ENCODE results near the gene KRT23. TPM values are rescaled to one million over a fixed set of nuclear protein-coding genes. Genes with fewer than 3 reads are reported as not detected.

KRT23 gene
- total RNA-seq, 1 donor from 2014 or later: not detected

DNA sequence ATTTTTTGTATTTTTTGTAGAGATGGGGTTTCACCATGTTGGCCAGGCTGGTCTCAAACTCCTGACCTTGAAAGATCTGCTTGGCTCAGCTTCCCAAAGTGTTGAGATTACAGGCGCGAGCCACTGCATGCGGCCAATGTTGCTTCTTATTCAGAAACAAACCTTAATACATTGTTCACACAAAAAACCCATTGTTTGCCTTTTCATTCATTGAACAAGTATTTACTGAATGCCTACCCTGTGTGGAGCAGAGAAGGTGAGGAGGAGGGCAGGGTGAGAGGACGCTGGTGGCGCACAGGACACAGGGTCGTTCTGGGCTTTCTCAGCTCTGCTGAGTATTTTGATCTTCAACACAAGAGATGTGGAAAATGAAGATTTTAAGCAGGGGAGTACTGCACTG lies 8.0 kb upstream of the KRT23 start:
- Mint-ChIP-seq H3K27me3 (ENCODE audit: unreplicated experiment) (peaks cover 1% of the 10 kb centered on the region), H3K4me3 (ENCODE audit: unreplicated experiment) (no peak overlapping the region), H3K9me3 (ENCODE audit: unreplicated experiment) (no peaks in the 10 kb centered on the region), H3K4me1 (ENCODE audit: unreplicated experiment) (no peaks in the 10 kb centered on the region), H3K27ac (ENCODE audit: unreplicated experiment) (no peak overlapping the region), H3K36me3 (ENCODE audit: low read depth, unreplicated experiment) (no peaks in the 10 kb centered on the region)
- TF ChIP-seq, protein P1, sequence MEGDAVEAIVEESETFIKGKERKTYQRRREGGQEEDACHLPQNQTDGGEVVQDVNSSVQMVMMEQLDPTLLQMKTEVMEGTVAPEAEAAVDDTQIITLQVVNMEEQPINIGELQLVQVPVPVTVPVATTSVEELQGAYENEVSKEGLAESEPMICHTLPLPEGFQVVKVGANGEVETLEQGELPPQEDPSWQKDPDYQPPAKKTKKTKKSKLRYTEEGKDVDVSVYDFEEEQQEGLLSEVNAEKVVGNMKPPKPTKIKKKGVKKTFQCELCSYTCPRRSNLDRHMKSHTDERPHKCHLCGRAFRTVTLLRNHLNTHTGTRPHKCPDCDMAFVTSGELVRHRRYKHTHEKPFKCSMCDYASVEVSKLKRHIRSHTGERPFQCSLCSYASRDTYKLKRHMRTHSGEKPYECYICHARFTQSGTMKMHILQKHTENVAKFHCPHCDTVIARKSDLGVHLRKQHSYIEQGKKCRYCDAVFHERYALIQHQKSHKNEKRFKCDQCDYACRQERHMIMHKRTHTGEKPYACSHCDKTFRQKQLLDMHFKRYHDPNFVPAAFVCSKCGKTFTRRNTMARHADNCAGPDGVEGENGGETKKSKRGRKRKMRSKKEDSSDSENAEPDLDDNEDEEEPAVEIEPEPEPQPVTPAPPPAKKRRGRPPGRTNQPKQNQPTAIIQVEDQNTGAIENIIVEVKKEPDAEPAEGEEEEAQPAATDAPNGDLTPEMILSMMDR (IDR thresholded peaks at IDR 0.05; ENCODE audit: unreplicated experiment): no peak
- no peak for DNase-seq (ENCODE audit: low spot score)

DNA sequence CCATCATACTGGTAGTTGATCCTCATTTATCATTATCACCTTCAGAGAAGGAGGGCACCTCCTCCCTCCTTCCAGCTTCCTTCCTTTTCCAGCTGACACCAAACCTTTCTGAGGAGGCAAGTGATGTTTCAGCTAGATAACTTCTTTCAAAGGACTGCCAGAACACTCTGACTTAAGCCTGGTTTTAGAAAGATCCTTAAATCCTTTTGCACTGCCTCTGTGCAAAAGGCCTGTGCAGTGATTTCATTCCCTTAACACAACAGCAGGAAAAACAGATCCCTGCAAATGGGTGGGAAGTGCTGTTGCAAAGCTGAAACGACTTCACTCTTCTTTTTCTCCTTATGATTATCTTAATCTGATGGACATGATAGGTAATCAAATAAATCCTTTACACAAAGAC lies 7.1 kb upstream of the KRT23 start:
- Mint-ChIP-seq H3K9me3 (ENCODE audit: unreplicated experiment) (no peaks in the 10 kb centered on the region), H3K4me1 (ENCODE audit: unreplicated experiment) (no peaks in the 10 kb centered on the region), H3K27me3 (ENCODE audit: unreplicated experiment) (no peaks in the 10 kb centered on the region), H3K27ac (ENCODE audit: unreplicated experiment) (no peak overlapping the region), H3K4me3 (ENCODE audit: unreplicated experiment) (no peak overlapping the region), H3K36me3 (ENCODE audit: low read depth, unreplicated experiment) (no peaks in the 10 kb centered on the region)
- TF ChIP-seq, protein P1 (IDR thresholded peaks at IDR 0.05; ENCODE audit: unreplicated experiment): no peak
- no peak for DNase-seq (ENCODE audit: low spot score)

DNA sequence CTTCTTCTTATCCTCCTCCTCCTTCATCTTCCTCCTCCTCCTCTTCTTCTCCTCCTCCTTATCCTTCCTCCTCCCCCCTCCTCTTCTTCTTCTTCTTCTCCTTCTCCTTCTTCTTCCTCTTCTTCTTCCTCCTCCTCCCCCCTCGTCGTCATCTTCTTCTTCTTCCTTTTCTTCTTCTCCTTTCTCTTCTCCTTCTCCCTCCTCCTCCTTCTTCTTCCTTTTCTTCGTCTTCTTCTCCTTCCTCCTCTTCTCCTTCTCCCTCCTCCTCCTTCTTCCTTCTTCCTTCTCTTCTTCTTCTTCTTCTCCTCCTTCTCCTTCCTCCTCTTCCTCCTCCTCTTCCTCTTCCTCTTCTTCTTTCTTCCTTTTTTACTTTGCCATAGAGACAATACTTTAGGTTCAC lies 5.1 kb upstream of the KRT23 start:
- no peaks in the 10 kb centered on the region for H3K36me3 Mint-ChIP-seq (ENCODE audit: low read depth, unreplicated experiment)
- no peak for DNase-seq (ENCODE audit: low spot score)
- H3K4me1 Mint-ChIP-seq (ENCODE audit: unreplicated experiment): no peaks in the 10 kb centered on the region
- H3K27ac Mint-ChIP-seq (ENCODE audit: unreplicated experiment): no peak overlapping the region
- TF ChIP-seq, protein P1 (IDR thresholded peaks at IDR 0.05; ENCODE audit: unreplicated experiment): no peak
- H3K9me3 Mint-ChIP-seq (ENCODE audit: unreplicated experiment): no peaks in the 10 kb centered on the region
- H3K27me3 Mint-ChIP-seq (ENCODE audit: unreplicated experiment): no peaks in the 10 kb centered on the region
- H3K4me3 Mint-ChIP-seq (ENCODE audit: unreplicated experiment): no peak overlapping the region

GRCh38 chr17:40940266-40940665 lies 2.8 kb upstream of the KRT23 start:
- no peaks in the 10 kb centered on the region for H3K9me3 Mint-ChIP-seq (ENCODE audit: unreplicated experiment)
- TF ChIP-seq, protein P1 (IDR thresholded peaks at IDR 0.05; ENCODE audit: unreplicated experiment): no peak
- no peak overlapping the region for H3K27ac Mint-ChIP-seq (ENCODE audit: unreplicated experiment)
- H3K4me1 Mint-ChIP-seq (ENCODE audit: unreplicated experiment): no peaks in the 10 kb centered on the region
- H3K4me3 Mint-ChIP-seq (ENCODE audit: unreplicated experiment): no peak overlapping the region
- DNase-seq (ENCODE audit: low spot score): no peak
- H3K36me3 Mint-ChIP-seq (ENCODE audit: low read depth, unreplicated experiment): no peaks in the 10 kb centered on the region
- no peaks in the 10 kb centered on the region for H3K27me3 Mint-ChIP-seq (ENCODE audit: unreplicated experiment)

DNA sequence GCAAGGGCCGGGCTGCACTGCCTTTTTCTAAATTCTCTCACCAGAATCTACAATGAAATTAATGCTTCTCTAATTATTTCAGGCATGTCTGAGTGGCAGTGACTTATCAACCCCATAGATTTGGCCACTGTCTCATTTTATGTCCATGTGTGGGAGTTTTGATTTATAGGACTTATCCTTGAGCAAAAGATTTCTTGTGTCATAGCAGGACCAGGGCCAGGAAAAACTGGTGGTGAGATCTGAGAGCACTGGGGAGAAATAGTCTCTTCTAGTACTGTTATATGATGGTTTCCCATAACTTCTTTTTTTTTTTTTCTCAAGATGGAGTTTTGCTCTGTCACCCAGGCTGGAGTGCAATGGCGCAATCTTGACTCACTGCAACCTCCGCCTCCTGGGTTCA lies 1.5 kb upstream of the KRT23 start:
- no peaks in the 10 kb centered on the region for H3K9me3 Mint-ChIP-seq (ENCODE audit: unreplicated experiment)
- H3K36me3 Mint-ChIP-seq (ENCODE audit: low read depth, unreplicated experiment): no peaks in the 10 kb centered on the region
- H3K27me3 Mint-ChIP-seq (ENCODE audit: unreplicated experiment): peaks cover 3% of the 10 kb centered on the region
- TF ChIP-seq, protein P1 (IDR thresholded peaks at IDR 0.05; ENCODE audit: unreplicated experiment): no peak
- no peak overlapping the region for H3K4me3 Mint-ChIP-seq (ENCODE audit: unreplicated experiment)
- no peaks in the 10 kb centered on the region for H3K4me1 Mint-ChIP-seq (ENCODE audit: unreplicated experiment)
- DNase-seq (ENCODE audit: low spot score): no peak
- H3K27ac Mint-ChIP-seq (ENCODE audit: unreplicated experiment): no peak overlapping the region

All from endothelial cell (in vitro differentiated cells).